Natural killer cell (primary cell): Measurements from ENCODE around the gene KCNK4. TPM values are rescaled to one million over a fixed set of nuclear protein-coding genes. Genes with fewer than 3 reads are reported as not detected.

Source experiments
- ATAC-seq, 3 donors: fragments of 150-1000 bp in 2 of 3; fragments of 200-7000 bp in 1 of 3; cut with Tn5 transposase; 1 replicate in 1 of 3; 2 replicates in 2 of 3; pipeline ENCODE4 v1.10.0; 2021; ENCODE audit warnings: mild to moderate bottlenecking in 2 of 3, moderate library complexity in 2 of 3
- DNase-seq, 2 donors: peaks; one replicate each; pipeline versions ENCODE4 v3.0.0 to v3.0.0-alpha.2; 2013 to 2021; ENCODE audit warnings: mixed read lengths in 1 of 2
- H3K27ac ChIP-seq: one replicate; pipeline ENCODE4 v1.5.1; 2013; ENCODE audit warnings: mild to moderate bottlenecking, low read length
- H3K27me3 ChIP-seq: one replicate; pipeline ENCODE4 v1.6.1; 2013; ENCODE audit warnings: low read length; ENCODE audit not compliant: control insufficient read depth, insufficient read depth
- H3K36me3 ChIP-seq: one replicate; pipeline ENCODE4 v1.6.1; 2013; ENCODE audit warnings: low read length; ENCODE audit not compliant: control insufficient read depth, insufficient read depth
- H3K4me1 ChIP-seq: one replicate; pipeline ENCODE4 v1.6.1; 2013; ENCODE audit warnings: low read length; ENCODE audit not compliant: control insufficient read depth, insufficient read depth
- H3K4me3 ChIP-seq: one replicate; pipeline ENCODE4 v1.5.1; 2013; ENCODE audit warnings: low read length
- H3K9me3 ChIP-seq: one replicate; pipeline ENCODE4 v1.6.1; 2013; ENCODE audit warnings: low read length; ENCODE audit not compliant: control insufficient read depth, insufficient read depth
- H3K27ac Mint-ChIP-seq, 2 donors: one replicate each; pipeline ENCODE4 v1.8.0; 2022; ENCODE audit warnings: mild to moderate bottlenecking in 2 of 2, mixed read lengths in 2 of 2, moderate library complexity in 1 of 2
- H3K27me3 Mint-ChIP-seq, 2 donors: one replicate each; pipeline ENCODE4 v1.8.0; 2022; ENCODE audit warnings: low read depth in 2 of 2, mixed read lengths in 2 of 2
- H3K36me3 Mint-ChIP-seq: one replicate; pipeline ENCODE4 v1.8.0; 2022; ENCODE audit warnings: mixed read lengths
- H3K4me1 Mint-ChIP-seq, 2 donors: one replicate each; pipeline ENCODE4 v1.8.0; 2022; ENCODE audit warnings: mixed read lengths in 2 of 2
- H3K4me3 Mint-ChIP-seq: one replicate; pipeline ENCODE4 v1.8.0; 2022; ENCODE audit warnings: mild to moderate bottlenecking, moderate library complexity, mixed read lengths
- H3K9me3 Mint-ChIP-seq, 2 donors: one replicate each; pipeline ENCODE4 v1.8.0; 2022; ENCODE audit warnings: mixed read lengths in 2 of 2
- CTCF ChIP-seq: fragments of 200-600 bp; IDR thresholded peaks from one replicate; pipeline ENCODE4 v1.8.0; 2022; ENCODE audit warnings: antibody characterized with exemption
- WGBS: methylation state at CpG from one replicate; pipeline ENCODE4 v1.1.7; 2013; ENCODE audit warnings: missing lambda C conversion rate; ENCODE audit not compliant: insufficient coverage; 5-methylcytosine and 5-hydroxymethylcytosine counted together
- intact Hi-C: fragments of 100-400 bp; cut with micrococcal nuclease; formaldehyde crosslinking; loops from one replicate; pipeline ENCODE4 v1.14.2; 2022
- total RNA-seq, 4 donors: library from RNA; stranded (reverse); fragments of 120-200 nt in 1 of 4; gene quantifications; one replicate each; pipeline versions ENCODE4 v1.2.3 to v1.2.4, GENCODE V29; 2013 to 2022

The KCNK4 gene
- total RNA-seq, 3 donors from 2014 or later (not counting 1 experiment from before 2014, with no cell fraction given) = 0.30 to 0.86 TPM; not detected in 1

DNA sequence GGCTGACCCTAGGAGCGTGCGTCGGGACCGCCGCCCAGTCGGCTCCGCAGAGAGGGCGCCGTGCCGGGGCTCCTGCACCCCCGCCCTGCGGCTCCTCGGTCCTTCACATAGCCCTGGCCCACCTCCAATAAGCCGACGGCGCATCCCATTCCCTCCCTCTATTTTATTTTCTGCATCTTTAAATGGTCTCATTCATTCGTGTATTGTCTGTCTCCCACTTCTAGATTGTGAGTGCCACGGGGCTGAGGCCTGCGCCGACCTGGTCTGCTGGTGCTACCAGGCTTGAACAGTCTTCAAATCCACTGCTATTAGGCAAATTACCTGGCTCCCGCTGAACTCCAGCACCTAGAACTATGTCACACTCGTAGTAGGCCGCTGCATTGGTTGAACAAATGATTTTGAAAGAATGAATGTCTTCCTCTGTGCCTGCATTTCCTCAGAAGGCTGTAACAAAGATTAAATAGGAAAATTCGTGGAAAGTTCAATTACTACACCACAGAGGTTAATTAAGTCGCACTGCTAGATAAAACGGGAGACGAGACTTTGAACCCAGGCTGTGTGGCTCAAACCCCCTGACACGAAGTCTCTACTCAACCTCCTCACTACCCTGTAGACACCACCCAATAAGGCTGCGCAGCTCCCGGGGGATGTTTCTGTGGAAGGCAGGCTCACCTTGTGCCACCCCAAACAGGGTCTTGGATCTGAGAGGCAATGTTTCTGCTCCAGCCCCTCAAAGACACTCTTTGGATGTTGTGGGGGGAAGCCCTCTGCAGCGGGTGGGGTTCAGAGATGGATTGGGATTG lies 43.2 kb upstream of the KCNK4 start:
- Mint-ChIP-seq H3K36me3 (no peaks in the 10 kb centered on the region), H3K4me3 (peak overlapping the region; percentile 85), H3K4me1 (peaks cover 14 to 50% of the 10 kb centered on the region in 2 donors), H3K27ac (peak overlapping the region in 1 of 2 donors; percentile 54), H3K9me3 (no peaks in the 10 kb centered on the region), H3K27me3 (no peaks in the 10 kb centered on the region)
- no peaks in the 10 kb centered on the region for H3K27me3 ChIP-seq
- 66% methylated on average over 31 of the region's 31 CpGs for WGBS
- H3K9me3 ChIP-seq = no peaks in the 10 kb centered on the region
- no peak overlapping the region for H3K27ac ChIP-seq
- peak overlapping the region; percentile 81 for H3K4me3 ChIP-seq
- H3K4me1 ChIP-seq = peaks cover 62% of the 10 kb centered on the region
- DNase-seq (no peak), ATAC-seq (no peak)
- TF ChIP-seq CTCF = no peak
- peaks cover 10% of the 10 kb centered on the region for H3K36me3 ChIP-seq
- intact Hi-C loops = no loop called here

DNA sequence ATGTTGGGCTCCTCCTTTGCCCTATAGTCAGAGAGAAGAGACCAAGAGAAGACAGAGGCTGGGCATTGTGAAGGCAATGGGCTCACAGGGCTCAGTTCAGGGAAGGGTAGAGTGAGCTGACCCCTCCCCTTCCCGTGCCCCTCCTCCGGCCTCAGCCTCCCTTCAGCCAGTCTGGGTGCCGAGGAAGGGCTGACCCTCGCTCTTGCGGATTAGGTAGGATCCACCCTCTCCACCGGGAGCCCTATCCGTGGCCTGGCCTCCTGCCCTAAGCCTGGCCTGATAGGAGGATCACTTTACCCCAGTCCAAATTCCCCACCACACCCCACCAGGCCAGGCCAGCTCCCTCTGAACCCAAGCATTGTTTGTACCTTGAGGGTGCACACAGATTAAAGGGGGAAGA lies 42.5 kb upstream of the KCNK4 start:
- DNase-seq = no peak
- Mint-ChIP-seq H3K4me1 (peaks cover 14 to 44% of the 10 kb centered on the region in 2 donors), H3K27ac (no peak overlapping the region), H3K27me3 (no peaks in the 10 kb centered on the region), H3K36me3 (no peaks in the 10 kb centered on the region), H3K4me3 (peak overlapping the region; percentile 85), H3K9me3 (no peaks in the 10 kb centered on the region)
- intact Hi-C loops = no loop called here
- TF ChIP-seq CTCF = no peak
- Histone ChIP-seq H3K27ac (no peak overlapping the region), H3K4me1 (peaks cover 58% of the 10 kb centered on the region), H3K36me3 (peaks cover 6% of the 10 kb centered on the region), H3K4me3 (no peak overlapping the region), H3K27me3 (no peaks in the 10 kb centered on the region), H3K9me3 (no peaks in the 10 kb centered on the region)
- 96% methylated on average over 7 of the region's 7 CpGs for WGBS
- ATAC-seq = no peak

- intact Hi-C loops = no loop called here
- DNase-seq (no peak), ATAC-seq (no peak)
- H3K27me3 ChIP-seq = no peaks in the 10 kb centered on the region
- Mint-ChIP-seq H3K9me3 (no peaks in the 10 kb centered on the region), H3K27ac (no peak overlapping the region), H3K27me3 (no peaks in the 10 kb centered on the region), H3K4me3 (no peak overlapping the region), H3K36me3 (no peaks in the 10 kb centered on the region), H3K4me1 (peaks cover 14 to 41% of the 10 kb centered on the region in 2 donors)
- 97% methylated on average over 4 of the region's 4 CpGs for WGBS
- no peaks in the 10 kb centered on the region for H3K9me3 ChIP-seq
- peaks cover 58% of the 10 kb centered on the region for H3K4me1 ChIP-seq
- TF ChIP-seq CTCF = no peak
- H3K36me3 ChIP-seq = peaks cover 3% of the 10 kb centered on the region
- H3K27ac ChIP-seq = no peak overlapping the region
- no peak overlapping the region for H3K4me3 ChIP-seq
Observed at GRCh38 chr11:64249038-64249437, 42.1 kb upstream of the KCNK4 start.
